Measurements from ENCODE around the gene RBL2.

- TF ChIP-seq GLIS2 (tag by site-specific recombination; IDR thresholded peaks at IDR 0.05) = no peak
- no peak for TF ChIP-seq ZXDB (tag by site-specific recombination; IDR thresholded peaks at IDR 0.05)
- no peak for TF ChIP-seq ZSCAN23 (tag by site-specific recombination; IDR thresholded peaks at IDR 0.05)
- TF ChIP-seq ZNF175 (tag by site-specific recombination; IDR thresholded peaks at IDR 0.05) = no peak
- TF ChIP-seq ZNF335 (tag by site-specific recombination; conservative IDR thresholded peaks at IDR 0.05) = no peak
- TF ChIP-seq CTCF (tag by site-specific recombination; IDR thresholded peaks at IDR 0.05) = no peak
- no peak for TF ChIP-seq SALL2 (tag by site-specific recombination; IDR thresholded peaks at IDR 0.05; ENCODE audit: borderline replicate concordance)
- TF ChIP-seq ZNF24 (tag by site-specific recombination; IDR thresholded peaks at IDR 0.05) = no peak
- TF ChIP-seq PBX3 (CRISPR knock-in tag; IDR thresholded peaks at IDR 0.05) = no peak
- no peak for TF ChIP-seq ZBTB7A (tag by site-specific recombination; IDR thresholded peaks at IDR 0.05; ENCODE audit: low read depth)
- no peak for TF ChIP-seq PATZ1 (tag by site-specific recombination; IDR thresholded peaks at IDR 0.05)
- TF ChIP-seq ZBTB21 (tag by site-specific recombination; IDR thresholded peaks at IDR 0.05) = no peak
Observed at GRCh38 chr16:53528797-53529196, 94.5 kb downstream of the RBL2 start.
